MV-4-11 (cell line): Measurements from ENCODE around the gene KRT32.
"Not testable (repeated sequence)": the region's sequence is repeated elsewhere in the genome, so short reads cannot be mapped to it uniquely, and the experiment has no call there.

Source experiments
- DNase-seq: peaks from one replicate; lab custom pipeline; 2025; lab: John Stamatoyannopoulos, UW

The KRT32 gene

GRCh38 chr17:41464173-41464572 lies 3.0 kb downstream of the KRT32 start:
- DNase-seq: no peak

- no peak for DNase-seq
These were observed 3.4 kb downstream of the KRT32 start for GRCh38 chr17:41463746-41464145.

GRCh38 chr17:41462705-41463104 lies 4.5 kb downstream of the KRT32 start:
- no peak for DNase-seq

- DNase-seq: no peak
These were observed 9.5 kb downstream of the KRT32 start for GRCh38 chr17:41457676-41458075.

- DNase-seq: no peak
These were observed 11.0 kb downstream of the KRT32 start for GRCh38 chr17:41456204-41456603.

GRCh38 chr17:41455236-41455635 lies 11.9 kb downstream of the KRT32 start:
- DNase-seq: no peak

- DNase-seq: no peak
These were observed 14.1 kb downstream of the KRT32 start for GRCh38 chr17:41453066-41453465.

- DNase-seq: peak; percentile 71
These were observed 14.9 kb downstream of the KRT32 start for GRCh38 chr17:41452281-41452680.

GRCh38 chr17:41451154-41451728 lies 15.9 kb downstream of the KRT32 start:
- no peak for DNase-seq

- no peak for DNase-seq
These were observed 18.2 kb downstream of the KRT32 start for GRCh38 chr17:41449008-41449407.

- DNase-seq: no peak
These were observed 18.7 kb downstream of the KRT32 start for GRCh38 chr17:41448506-41448905.

- no peak for DNase-seq
These were observed 20.4 kb downstream of the KRT32 start for GRCh38 chr17:41446806-41447205.

GRCh38 chr17:41444640-41445039 lies 22.5 kb downstream of the KRT32 start:
- no peak for DNase-seq

GRCh38 chr17:41444186-41444585 lies 23.0 kb downstream of the KRT32 start:
- DNase-seq: no peak

- no peak for DNase-seq
These were observed 24.4 kb downstream of the KRT32 start for GRCh38 chr17:41442739-41443138.

GRCh38 chr17:41440531-41441033 lies 26.6 kb downstream of the KRT32 start, which contains the start of gene KRT38:
Gene KRT38 (minus strand): TSS chr17:41440983. CDS start chr17:41440921, 62 bp downstream.
- no peak for DNase-seq

- DNase-seq: no peak
These were observed 27.8 kb downstream of the KRT32 start for GRCh38 chr17:41439375-41439774.

GRCh38 chr17:41437769-41438168 lies 29.4 kb downstream of the KRT32 start:
- DNase-seq: no peak

GRCh38 chr17:41437254-41437653 lies 29.9 kb downstream of the KRT32 start:
- DNase-seq: no peak

- DNase-seq: no peak
These were observed 32.8 kb downstream of the KRT32 start for GRCh38 chr17:41434415-41434814.

- no peak for DNase-seq
These were observed 33.2 kb downstream of the KRT32 start for GRCh38 chr17:41434005-41434404.

GRCh38 chr17:41433586-41433985 lies 33.6 kb downstream of the KRT32 start:
- DNase-seq: no peak

GRCh38 chr17:41430376-41430775 lies 36.8 kb downstream of the KRT32 start:
- not testable (repeated sequence) for DNase-seq

- no peak for DNase-seq
These were observed 37.5 kb downstream of the KRT32 start for GRCh38 chr17:41429667-41430066.
